H9 (cell line): ENCODE data around the gene POU6F2. TPM values are rescaled to one million over a fixed set of nuclear protein-coding genes. Genes with fewer than 3 reads are reported as not detected.

Experiments
- DNase-seq: peaks from one replicate; pipeline ENCODE4 v3.0.0-alpha.2; 2017
- H2AFZ ChIP-seq: one replicate; pipeline ENCODE4 v1.6.1; 2013; ENCODE audit warnings: mild to moderate bottlenecking, low read length, control low read depth, moderate library complexity
- H2AK5ac ChIP-seq: 2 replicates; pipeline ENCODE4 v1.6.1; 2013; ENCODE audit warnings: low read length, control low read depth, mixed read lengths; ENCODE audit not compliant: insufficient read length
- H2BK120ac ChIP-seq: one replicate; pipeline ENCODE4 v1.6.1; 2013; ENCODE audit warnings: low read depth, mild to moderate bottlenecking, low read length, control low read depth, inconsistent platforms; ENCODE audit not compliant: poor library complexity, severe bottlenecking
- H2BK12ac ChIP-seq: 2 replicates; pipeline ENCODE4 v1.6.1; 2013; ENCODE audit warnings: low read length, control low read depth, mixed read lengths, low read depth; ENCODE audit not compliant: insufficient read length
- H2BK15ac ChIP-seq: 2 replicates; pipeline ENCODE4 v1.6.1; 2013; ENCODE audit warnings: low read depth, low read length, control low read depth
- H2BK20ac ChIP-seq: one replicate; pipeline ENCODE4 v1.6.1; 2013; ENCODE audit warnings: low read depth, mild to moderate bottlenecking, low read length, control low read depth, inconsistent platforms; ENCODE audit not compliant: poor library complexity, severe bottlenecking
- H2BK5ac ChIP-seq: 2 replicates; pipeline ENCODE4 v1.6.1; 2013; ENCODE audit warnings: low read length, control low read depth, mixed read lengths; ENCODE audit not compliant: insufficient read length
- H3K14ac ChIP-seq: 2 replicates; pipeline ENCODE4 v1.6.1; 2013; ENCODE audit warnings: low read length, control low read depth; ENCODE audit not compliant: insufficient read depth
- H3K18ac ChIP-seq: 2 replicates; pipeline ENCODE4 v1.6.1; 2013; ENCODE audit warnings: low read depth, mild to moderate bottlenecking, mixed read lengths, low read length, control low read depth; ENCODE audit not compliant: insufficient read length
- H3K23ac ChIP-seq: 2 replicates; pipeline ENCODE4 v1.6.1; 2013; ENCODE audit warnings: low read length, control low read depth, mixed read lengths, low read depth; ENCODE audit not compliant: insufficient read length
- H3K23me2 ChIP-seq: 2 replicates; pipeline ENCODE4 v1.6.1; 2013; ENCODE audit warnings: low read depth, mild to moderate bottlenecking, mixed read lengths, low read length, control low read depth; ENCODE audit not compliant: insufficient read length, poor library complexity, severe bottlenecking
- H3K27ac ChIP-seq: 2 replicates; pipeline ENCODE4 v1.5.1; 2013; ENCODE audit warnings: low read length, control low read depth, mixed read lengths, low read depth; ENCODE audit not compliant: insufficient read length
- H3K27me3 ChIP-seq: 2 replicates; pipeline ENCODE4 v1.6.1; 2013; ENCODE audit warnings: low read length, control low read depth, inconsistent platforms; ENCODE audit not compliant: insufficient read depth
- H3K4ac ChIP-seq: 2 replicates; pipeline ENCODE4 v1.6.1; 2013; ENCODE audit warnings: low read depth, mild to moderate bottlenecking, control low read depth, inconsistent platforms, low read length, moderate library complexity
- H3K4me1 ChIP-seq: 2 replicates; pipeline ENCODE4 v1.6.1; 2013; ENCODE audit warnings: low read length, control low read depth, inconsistent platforms; ENCODE audit not compliant: insufficient read depth
- H3K4me2 ChIP-seq: 2 replicates; pipeline ENCODE4 v1.6.1; 2013; ENCODE audit warnings: low read length, control low read depth, mixed read lengths; ENCODE audit not compliant: insufficient read length, insufficient read depth
- H3K56ac ChIP-seq: 2 replicates; pipeline ENCODE4 v1.6.1; 2013; ENCODE audit warnings: low read depth, mild to moderate bottlenecking, mixed read lengths, low read length, control low read depth; ENCODE audit not compliant: insufficient read length
- H3K79me1 ChIP-seq: 2 replicates; pipeline ENCODE4 v1.6.1; 2013; ENCODE audit warnings: low read depth, mild to moderate bottlenecking, moderate library complexity, low read length, control low read depth, inconsistent platforms; ENCODE audit not compliant: insufficient read depth, poor library complexity, severe bottlenecking
- H3K79me2 ChIP-seq: 2 replicates; pipeline ENCODE4 v1.6.1; 2013; ENCODE audit warnings: low read length, control low read depth, inconsistent platforms; ENCODE audit not compliant: insufficient read depth
- H3K9ac ChIP-seq: 2 replicates; pipeline ENCODE4 v1.6.1; 2013; ENCODE audit warnings: low read length, control low read depth, mixed read lengths; ENCODE audit not compliant: insufficient read length; ENCODE audit errors: extremely low read depth
- H3K9me3 ChIP-seq: one replicate; pipeline ENCODE4 v1.6.1; 2013; ENCODE audit warnings: low read depth, low read length, inconsistent platforms; ENCODE audit not compliant: control insufficient read depth
- H3T11ph ChIP-seq: one replicate; pipeline ENCODE4 v1.6.1; 2013; ENCODE audit warnings: mild to moderate bottlenecking, low read length, control low read depth, inconsistent platforms
- H4K20me1 ChIP-seq: one replicate; pipeline ENCODE4 v1.6.1; 2013; ENCODE audit not compliant: control insufficient read depth, insufficient read length, insufficient read depth
- H4K5ac ChIP-seq: 2 replicates; pipeline ENCODE4 v1.6.1; 2013; ENCODE audit warnings: low read depth, mild to moderate bottlenecking, mixed read lengths, low read length, control low read depth; ENCODE audit not compliant: insufficient read length
- H4K8ac ChIP-seq: replicated peaks from 2 replicates; pipeline ENCODE4 v1.6.1; 2013; ENCODE audit warnings: low read length, control low read depth, mixed read lengths, low read depth; ENCODE audit not compliant: insufficient read length
- H4K91ac ChIP-seq: 2 replicates; pipeline ENCODE4 v1.6.1; 2013; ENCODE audit warnings: low read depth, mild to moderate bottlenecking, moderate library complexity, mixed read lengths, low read length, control low read depth; ENCODE audit not compliant: insufficient read length
- H3K27ac Mint-ChIP-seq, 3 experiments: 2 replicates in 2 of 3; 3 replicates in 1 of 3; pipeline ENCODE4 v1.8.0; 2020 to 2021; ENCODE audit warnings: mixed read lengths in 3 of 3, mild to moderate bottlenecking in 1 of 3, moderate library complexity in 1 of 3
- H3K27me3 Mint-ChIP-seq: 2 replicates; pipeline ENCODE4 v1.8.0; 2021; ENCODE audit warnings: low read depth, mild to moderate bottlenecking, moderate library complexity, mixed read lengths
- H3K36me3 Mint-ChIP-seq, 3 experiments: 2 replicates in 2 of 3; 3 replicates in 1 of 3; pipeline ENCODE4 v1.8.0; 2020 to 2021; ENCODE audit warnings: low read depth in 3 of 3, mixed read lengths in 3 of 3; ENCODE audit not compliant: insufficient read depth in 1 of 3
- H3K4me1 Mint-ChIP-seq, 2 experiments: 2 replicates each; pipeline ENCODE4 v1.8.0; 2020; ENCODE audit warnings: mixed read lengths in 2 of 2
- H3K4me3 Mint-ChIP-seq, 2 experiments: 2 replicates in 1 of 2; 3 replicates in 1 of 2; pipeline ENCODE4 v1.8.0; 2020 to 2021; ENCODE audit warnings: mild to moderate bottlenecking in 2 of 2, mixed read lengths in 2 of 2, moderate library complexity in 1 of 2
- H3K9me3 Mint-ChIP-seq, 2 experiments: 2 replicates in 1 of 2; 3 replicates in 1 of 2; pipeline ENCODE4 v1.8.0; 2020; ENCODE audit warnings: mild to moderate bottlenecking in 2 of 2, mixed read lengths in 2 of 2, moderate library complexity in 1 of 2
- CTCF ChIP-seq: fragments of 200-600 bp; sonication (generic); conservative IDR thresholded peaks from 3 replicates; pipeline ENCODE4 v1.8.0; 2021; ENCODE audit warnings: antibody characterized with exemption, mild to moderate bottlenecking
- WGBS: extraction: QIAGEN DNeasy Blood & Tissue Kit; methylation state at CpG from one replicate; pipeline ENCODE4 v1.1.7; 2013; ENCODE audit warnings: missing lambda C conversion rate, low lambda C conversion rate, mixed read lengths; ENCODE audit not compliant: insufficient read length; ENCODE audit errors: extremely low coverage; 5-methylcytosine and 5-hydroxymethylcytosine counted together
- total RNA-seq: library from RNA; stranded (reverse); gene quantifications from 2 replicates; pipeline ENCODE4 v1.2.1, GENCODE V29; 2021

Gene POU6F2
- total RNA-seq, 1 experiment from 2014 or later, result 1.9 TPM

- peaks cover 15% of the 10 kb centered on the region in 2 experiments for H3K4me1 Mint-ChIP-seq
- no peak overlapping the region for H3K4ac ChIP-seq
- H2AFZ ChIP-seq, result no peak overlapping the region
- no peak overlapping the region for H3K4me3 Mint-ChIP-seq
- TF ChIP-seq CTCF, result no peak
- H3K23ac ChIP-seq, result no peak overlapping the region
- H3K23me2 ChIP-seq, result no peaks in the 10 kb centered on the region
- no peak overlapping the region for H2BK15ac ChIP-seq
- no peak overlapping the region for H2BK12ac ChIP-seq
- H4K8ac ChIP-seq, result no peak overlapping the region
- no peaks in the 10 kb centered on the region for H3K9me3 ChIP-seq
- DNase-seq, result no peak
- no peak overlapping the region for H4K5ac ChIP-seq
- no peak overlapping the region for H3K14ac ChIP-seq
- no peaks in the 10 kb centered on the region for H3K27me3 ChIP-seq
- H3K27me3 Mint-ChIP-seq, result no peaks in the 10 kb centered on the region
- no peak overlapping the region for H2BK120ac ChIP-seq
- no peaks in the 10 kb centered on the region; a peak in 1 of 7 replicates for H3K36me3 Mint-ChIP-seq
- H3K9ac ChIP-seq, result no peak overlapping the region
- H3K9me3 Mint-ChIP-seq, result no peaks in the 10 kb centered on the region; a peak in 1 of 5 replicates
- H2BK5ac ChIP-seq, result no peak overlapping the region
- no peak overlapping the region for H4K91ac ChIP-seq
- no peak overlapping the region for H3K4me2 ChIP-seq
- H3K79me1 ChIP-seq, result no peaks in the 10 kb centered on the region
- H4K20me1 ChIP-seq, result no peaks in the 10 kb centered on the region
- H3K27ac Mint-ChIP-seq, result no peak overlapping the region
- no CpG with 5 or more reads among the region's 4 CpGs for WGBS
- H3K18ac ChIP-seq, result no peak overlapping the region
- no peaks in the 10 kb centered on the region for H3K79me2 ChIP-seq
- no peak overlapping the region for H2AK5ac ChIP-seq
- H3K56ac ChIP-seq, result no peak overlapping the region
- no peak overlapping the region for H3K27ac ChIP-seq
- no peak overlapping the region for H3T11ph ChIP-seq
- no peak overlapping the region for H2BK20ac ChIP-seq
- H3K4me1 ChIP-seq, result no peaks in the 10 kb centered on the region
Measured at GRCh38 chr7:38942431-38943051, 35.2 kb upstream of the POU6F2 start.
